H9 (cell line): ENCODE measurements around the gene ZNF561. TPM values are rescaled to one million over a fixed set of nuclear protein-coding genes. Genes with fewer than 3 reads are reported as not detected.

Experiments
- DNase-seq: peaks from one replicate; pipeline ENCODE4 v3.0.0-alpha.2; 2017
- H2AFZ ChIP-seq: one replicate; pipeline ENCODE4 v1.6.1; 2013; ENCODE audit warnings: mild to moderate bottlenecking, low read length, control low read depth, moderate library complexity
- H2AK5ac ChIP-seq: 2 replicates; pipeline ENCODE4 v1.6.1; 2013; ENCODE audit warnings: low read length, control low read depth, mixed read lengths; ENCODE audit not compliant: insufficient read length
- H2BK120ac ChIP-seq: one replicate; pipeline ENCODE4 v1.6.1; 2013; ENCODE audit warnings: low read depth, mild to moderate bottlenecking, low read length, control low read depth, inconsistent platforms; ENCODE audit not compliant: poor library complexity, severe bottlenecking
- H2BK12ac ChIP-seq: 2 replicates; pipeline ENCODE4 v1.6.1; 2013; ENCODE audit warnings: low read length, control low read depth, mixed read lengths, low read depth; ENCODE audit not compliant: insufficient read length
- H2BK15ac ChIP-seq: 2 replicates; pipeline ENCODE4 v1.6.1; 2013; ENCODE audit warnings: low read depth, low read length, control low read depth
- H2BK20ac ChIP-seq: one replicate; pipeline ENCODE4 v1.6.1; 2013; ENCODE audit warnings: low read depth, mild to moderate bottlenecking, low read length, control low read depth, inconsistent platforms; ENCODE audit not compliant: poor library complexity, severe bottlenecking
- H2BK5ac ChIP-seq: 2 replicates; pipeline ENCODE4 v1.6.1; 2013; ENCODE audit warnings: low read length, control low read depth, mixed read lengths; ENCODE audit not compliant: insufficient read length
- H3K14ac ChIP-seq: 2 replicates; pipeline ENCODE4 v1.6.1; 2013; ENCODE audit warnings: low read length, control low read depth; ENCODE audit not compliant: insufficient read depth
- H3K18ac ChIP-seq: 2 replicates; pipeline ENCODE4 v1.6.1; 2013; ENCODE audit warnings: low read depth, mild to moderate bottlenecking, mixed read lengths, low read length, control low read depth; ENCODE audit not compliant: insufficient read length
- H3K23ac ChIP-seq: 2 replicates; pipeline ENCODE4 v1.6.1; 2013; ENCODE audit warnings: low read length, control low read depth, mixed read lengths, low read depth; ENCODE audit not compliant: insufficient read length
- H3K23me2 ChIP-seq: 2 replicates; pipeline ENCODE4 v1.6.1; 2013; ENCODE audit warnings: low read depth, mild to moderate bottlenecking, mixed read lengths, low read length, control low read depth; ENCODE audit not compliant: insufficient read length, poor library complexity, severe bottlenecking
- H3K27ac ChIP-seq: 2 replicates; pipeline ENCODE4 v1.5.1; 2013; ENCODE audit warnings: low read length, control low read depth, mixed read lengths, low read depth; ENCODE audit not compliant: insufficient read length
- H3K27me3 ChIP-seq: 2 replicates; pipeline ENCODE4 v1.6.1; 2013; ENCODE audit warnings: low read length, control low read depth, inconsistent platforms; ENCODE audit not compliant: insufficient read depth
- H3K4ac ChIP-seq: 2 replicates; pipeline ENCODE4 v1.6.1; 2013; ENCODE audit warnings: low read depth, mild to moderate bottlenecking, control low read depth, inconsistent platforms, low read length, moderate library complexity
- H3K4me1 ChIP-seq: 2 replicates; pipeline ENCODE4 v1.6.1; 2013; ENCODE audit warnings: low read length, control low read depth, inconsistent platforms; ENCODE audit not compliant: insufficient read depth
- H3K4me2 ChIP-seq: 2 replicates; pipeline ENCODE4 v1.6.1; 2013; ENCODE audit warnings: low read length, control low read depth, mixed read lengths; ENCODE audit not compliant: insufficient read length, insufficient read depth
- H3K56ac ChIP-seq: 2 replicates; pipeline ENCODE4 v1.6.1; 2013; ENCODE audit warnings: low read depth, mild to moderate bottlenecking, mixed read lengths, low read length, control low read depth; ENCODE audit not compliant: insufficient read length
- H3K79me1 ChIP-seq: 2 replicates; pipeline ENCODE4 v1.6.1; 2013; ENCODE audit warnings: low read depth, mild to moderate bottlenecking, moderate library complexity, low read length, control low read depth, inconsistent platforms; ENCODE audit not compliant: insufficient read depth, poor library complexity, severe bottlenecking
- H3K79me2 ChIP-seq: 2 replicates; pipeline ENCODE4 v1.6.1; 2013; ENCODE audit warnings: low read length, control low read depth, inconsistent platforms; ENCODE audit not compliant: insufficient read depth
- H3K9ac ChIP-seq: 2 replicates; pipeline ENCODE4 v1.6.1; 2013; ENCODE audit warnings: low read length, control low read depth, mixed read lengths; ENCODE audit not compliant: insufficient read length; ENCODE audit errors: extremely low read depth
- H3K9me3 ChIP-seq: one replicate; pipeline ENCODE4 v1.6.1; 2013; ENCODE audit warnings: low read depth, low read length, inconsistent platforms; ENCODE audit not compliant: control insufficient read depth
- H3T11ph ChIP-seq: one replicate; pipeline ENCODE4 v1.6.1; 2013; ENCODE audit warnings: mild to moderate bottlenecking, low read length, control low read depth, inconsistent platforms
- H4K20me1 ChIP-seq: one replicate; pipeline ENCODE4 v1.6.1; 2013; ENCODE audit not compliant: control insufficient read depth, insufficient read length, insufficient read depth
- H4K5ac ChIP-seq: 2 replicates; pipeline ENCODE4 v1.6.1; 2013; ENCODE audit warnings: low read depth, mild to moderate bottlenecking, mixed read lengths, low read length, control low read depth; ENCODE audit not compliant: insufficient read length
- H4K8ac ChIP-seq: replicated peaks from 2 replicates; pipeline ENCODE4 v1.6.1; 2013; ENCODE audit warnings: low read length, control low read depth, mixed read lengths, low read depth; ENCODE audit not compliant: insufficient read length
- H4K91ac ChIP-seq: 2 replicates; pipeline ENCODE4 v1.6.1; 2013; ENCODE audit warnings: low read depth, mild to moderate bottlenecking, moderate library complexity, mixed read lengths, low read length, control low read depth; ENCODE audit not compliant: insufficient read length
- H3K27ac Mint-ChIP-seq, 3 experiments: 2 replicates in 2 of 3; 3 replicates in 1 of 3; pipeline ENCODE4 v1.8.0; 2020 to 2021; ENCODE audit warnings: mixed read lengths in 3 of 3, mild to moderate bottlenecking in 1 of 3, moderate library complexity in 1 of 3
- H3K27me3 Mint-ChIP-seq: 2 replicates; pipeline ENCODE4 v1.8.0; 2021; ENCODE audit warnings: low read depth, mild to moderate bottlenecking, moderate library complexity, mixed read lengths
- H3K36me3 Mint-ChIP-seq, 3 experiments: 2 replicates in 2 of 3; 3 replicates in 1 of 3; pipeline ENCODE4 v1.8.0; 2020 to 2021; ENCODE audit warnings: low read depth in 3 of 3, mixed read lengths in 3 of 3; ENCODE audit not compliant: insufficient read depth in 1 of 3
- H3K4me1 Mint-ChIP-seq, 2 experiments: 2 replicates each; pipeline ENCODE4 v1.8.0; 2020; ENCODE audit warnings: mixed read lengths in 2 of 2
- H3K4me3 Mint-ChIP-seq, 2 experiments: 2 replicates in 1 of 2; 3 replicates in 1 of 2; pipeline ENCODE4 v1.8.0; 2020 to 2021; ENCODE audit warnings: mild to moderate bottlenecking in 2 of 2, mixed read lengths in 2 of 2, moderate library complexity in 1 of 2
- H3K9me3 Mint-ChIP-seq, 2 experiments: 2 replicates in 1 of 2; 3 replicates in 1 of 2; pipeline ENCODE4 v1.8.0; 2020; ENCODE audit warnings: mild to moderate bottlenecking in 2 of 2, mixed read lengths in 2 of 2, moderate library complexity in 1 of 2
- CTCF ChIP-seq: fragments of 200-600 bp; sonication (generic); conservative IDR thresholded peaks from 3 replicates; pipeline ENCODE4 v1.8.0; 2021; ENCODE audit warnings: antibody characterized with exemption, mild to moderate bottlenecking
- WGBS: extraction: QIAGEN DNeasy Blood & Tissue Kit; methylation state at CpG from one replicate; pipeline ENCODE4 v1.1.7; 2013; ENCODE audit warnings: missing lambda C conversion rate, low lambda C conversion rate, mixed read lengths; ENCODE audit not compliant: insufficient read length; ENCODE audit errors: extremely low coverage; 5-methylcytosine and 5-hydroxymethylcytosine counted together
- total RNA-seq: library from RNA; stranded (reverse); gene quantifications from 2 replicates; pipeline ENCODE4 v1.2.1, GENCODE V29; 2021

The ZNF561 gene
- total RNA-seq, 1 experiment from 2014 or later: 50.8 TPM

GRCh38 chr19:9668544-9668943 is 47.5 kb upstream of the ZNF561 start:
- H4K8ac ChIP-seq: no peak overlapping the region
- peaks cover 48 to 54% (median 49%) of the 10 kb centered on the region in 3 experiments for H3K36me3 Mint-ChIP-seq
- WGBS: no CpG with 5 or more reads among the region's 2 CpGs

More at GRCh38 chr19:9668544-9668943, 47.5 kb upstream of the ZNF561 start:
- no peak for TF ChIP-seq CTCF
- H3K23me2 ChIP-seq: no peaks in the 10 kb centered on the region
- H3K9ac ChIP-seq: no peak overlapping the region
- no peak overlapping the region for H2BK120ac ChIP-seq
- Mint-ChIP-seq H3K4me1 (peaks cover 0 to 2% of the 10 kb centered on the region in 2 experiments; a peak in 1 of 4 replicates), H3K27ac (no peak overlapping the region), H3K9me3 (peaks cover 74% of the 10 kb centered on the region in 2 experiments), H3K4me3 (no peak overlapping the region), H3K27me3 (no peaks in the 10 kb centered on the region)
- no peak for DNase-seq
- H3K18ac ChIP-seq: no peak overlapping the region
- H3K27ac ChIP-seq: no peak overlapping the region
- no peak overlapping the region for H2BK12ac ChIP-seq
- H4K91ac ChIP-seq: no peak overlapping the region
- no peak overlapping the region for H4K5ac ChIP-seq
- H3K4ac ChIP-seq: no peak overlapping the region
- peaks cover 14% of the 10 kb centered on the region for H3K79me1 ChIP-seq
- no peak overlapping the region for H2AFZ ChIP-seq
- H3K27me3 ChIP-seq: no peaks in the 10 kb centered on the region
- H3T11ph ChIP-seq: no peak overlapping the region
- H2BK15ac ChIP-seq: no peak overlapping the region
- peaks cover 17% of the 10 kb centered on the region for H3K9me3 ChIP-seq
- H3K23ac ChIP-seq: no peak overlapping the region
- H3K14ac ChIP-seq: no peak overlapping the region
- H3K4me1 ChIP-seq: no peaks in the 10 kb centered on the region
- no peaks in the 10 kb centered on the region for H4K20me1 ChIP-seq
- no peak overlapping the region for H3K4me2 ChIP-seq
- no peak overlapping the region for H2AK5ac ChIP-seq
- no peak overlapping the region for H2BK20ac ChIP-seq
- H3K56ac ChIP-seq: no peak overlapping the region
- H3K79me2 ChIP-seq: peaks cover 28% of the 10 kb centered on the region; the same call in 1 of the 2 replicates
- H2BK5ac ChIP-seq: no peak overlapping the region
